ENCODE results near the gene FIZ1.

Gene FIZ1

GRCh38 chr19:55559684-55560083 lies 39.6 kb downstream of the FIZ1 start:
- Histone ChIP-seq H3K4me3 (ENCODE audit: low read length) (no peak overlapping the region), H3K4me1 (ENCODE audit: control insufficient read depth, insufficient read depth, low read length) (no peaks in the 10 kb centered on the region), H3K27ac (ENCODE audit: low read depth, low read length) (no peak overlapping the region), H3K9ac (ENCODE audit: low read length) (no peak overlapping the region), H3K36me3 (ENCODE audit: control insufficient read depth, insufficient read depth, low read length) (no peaks in the 10 kb centered on the region), H3K27me3 (ENCODE audit: control insufficient read depth, insufficient read depth, low read length) (peaks cover 3% of the 10 kb centered on the region)

- H3K4me3 ChIP-seq (ENCODE audit: low read length) = no peak overlapping the region
- no peaks in the 10 kb centered on the region for H3K36me3 ChIP-seq (ENCODE audit: control insufficient read depth, insufficient read depth, low read length)
These were observed 44.6 kb downstream of the FIZ1 start for GRCh38 chr19:55554741-55555152.

GRCh38 chr19:55554302-55554701 lies 45.0 kb downstream of the FIZ1 start:
- no peak overlapping the region for H3K4me3 ChIP-seq (ENCODE audit: low read length)
- H3K9ac ChIP-seq (ENCODE audit: low read length) = no peak overlapping the region
- no peak overlapping the region for H3K27ac ChIP-seq (ENCODE audit: low read depth, low read length)
- H3K36me3 ChIP-seq (ENCODE audit: control insufficient read depth, insufficient read depth, low read length) = no peaks in the 10 kb centered on the region
- H3K4me1 ChIP-seq (ENCODE audit: control insufficient read depth, insufficient read depth, low read length) = no peaks in the 10 kb centered on the region
- no peaks in the 10 kb centered on the region for H3K27me3 ChIP-seq (ENCODE audit: control insufficient read depth, insufficient read depth, low read length)

More at GRCh38 chr19:55554741-55555152, 44.6 kb downstream of the FIZ1 start:
- Histone ChIP-seq H3K4me1 (ENCODE audit: control insufficient read depth, insufficient read depth, low read length) (no peaks in the 10 kb centered on the region), H3K27ac (ENCODE audit: low read depth, low read length) (no peak overlapping the region), H3K9ac (ENCODE audit: low read length) (no peak overlapping the region), H3K27me3 (ENCODE audit: control insufficient read depth, insufficient read depth, low read length) (no peaks in the 10 kb centered on the region)

- no peaks in the 10 kb centered on the region for H3K36me3 ChIP-seq (ENCODE audit: control insufficient read depth, insufficient read depth, low read length)
- no peak overlapping the region for H3K27ac ChIP-seq (ENCODE audit: low read depth, low read length)
- no peaks in the 10 kb centered on the region for H3K27me3 ChIP-seq (ENCODE audit: control insufficient read depth, insufficient read depth, low read length)
- no peak overlapping the region for H3K4me3 ChIP-seq (ENCODE audit: low read length)
- no peaks in the 10 kb centered on the region for H3K4me1 ChIP-seq (ENCODE audit: control insufficient read depth, insufficient read depth, low read length)
- H3K9ac ChIP-seq (ENCODE audit: low read length) = no peak overlapping the region
These were observed 45.8 kb downstream of the FIZ1 start for GRCh38 chr19:55553217-55554182.

GRCh38 chr19:55552620-55553019 lies 46.7 kb downstream of the FIZ1 start:
- Histone ChIP-seq H3K4me3 (ENCODE audit: low read length) (no peak overlapping the region), H3K27ac (ENCODE audit: low read depth, low read length) (no peak overlapping the region), H3K27me3 (ENCODE audit: control insufficient read depth, insufficient read depth, low read length) (no peaks in the 10 kb centered on the region), H3K4me1 (ENCODE audit: control insufficient read depth, insufficient read depth, low read length) (no peaks in the 10 kb centered on the region), H3K9ac (ENCODE audit: low read length) (no peak overlapping the region), H3K36me3 (ENCODE audit: control insufficient read depth, insufficient read depth, low read length) (no peaks in the 10 kb centered on the region)

- no peak overlapping the region for H3K4me3 ChIP-seq (ENCODE audit: low read length)
- H3K27me3 ChIP-seq (ENCODE audit: control insufficient read depth, insufficient read depth, low read length) = no peaks in the 10 kb centered on the region
- no peaks in the 10 kb centered on the region for H3K4me1 ChIP-seq (ENCODE audit: control insufficient read depth, insufficient read depth, low read length)
- no peaks in the 10 kb centered on the region for H3K36me3 ChIP-seq (ENCODE audit: control insufficient read depth, insufficient read depth, low read length)
- no peak overlapping the region for H3K9ac ChIP-seq (ENCODE audit: low read length)
- H3K27ac ChIP-seq (ENCODE audit: low read depth, low read length) = no peak overlapping the region
These were observed 47.1 kb downstream of the FIZ1 start for GRCh38 chr19:55552206-55552605.

- Histone ChIP-seq H3K27me3 (ENCODE audit: control insufficient read depth, insufficient read depth, low read length) (peaks cover 4% of the 10 kb centered on the region), H3K27ac (ENCODE audit: low read depth, low read length) (no peak overlapping the region), H3K9ac (ENCODE audit: low read length) (no peak overlapping the region), H3K36me3 (ENCODE audit: control insufficient read depth, insufficient read depth, low read length) (no peaks in the 10 kb centered on the region), H3K4me1 (ENCODE audit: control insufficient read depth, insufficient read depth, low read length) (no peaks in the 10 kb centered on the region), H3K4me3 (ENCODE audit: low read length) (no peak overlapping the region)
These were observed 49.0 kb downstream of the FIZ1 start for GRCh38 chr19:55550321-55550650.

GRCh38 chr19:55549500-55550320 lies 49.6 kb downstream of the FIZ1 start:
- Histone ChIP-seq H3K27me3 (ENCODE audit: control insufficient read depth, insufficient read depth, low read length) (peaks cover 6% of the 10 kb centered on the region), H3K4me3 (ENCODE audit: low read length) (no peak overlapping the region), H3K4me1 (ENCODE audit: control insufficient read depth, insufficient read depth, low read length) (no peaks in the 10 kb centered on the region), H3K9ac (ENCODE audit: low read length) (no peak overlapping the region), H3K27ac (ENCODE audit: low read depth, low read length) (no peak overlapping the region), H3K36me3 (ENCODE audit: control insufficient read depth, insufficient read depth, low read length) (no peaks in the 10 kb centered on the region)

GRCh38 chr19:55546822-55547614 lies 52.3 kb downstream of the FIZ1 start:
- Histone ChIP-seq H3K27ac (ENCODE audit: low read depth, low read length) (no peak overlapping the region), H3K4me3 (ENCODE audit: low read length) (no peak overlapping the region), H3K9ac (ENCODE audit: low read length) (no peak overlapping the region), H3K4me1 (ENCODE audit: control insufficient read depth, insufficient read depth, low read length) (no peaks in the 10 kb centered on the region), H3K36me3 (ENCODE audit: control insufficient read depth, insufficient read depth, low read length) (no peaks in the 10 kb centered on the region), H3K27me3 (ENCODE audit: control insufficient read depth, insufficient read depth, low read length) (peaks cover 6% of the 10 kb centered on the region)

- peaks cover 6% of the 10 kb centered on the region for H3K27me3 ChIP-seq (ENCODE audit: control insufficient read depth, insufficient read depth, low read length)
- H3K4me3 ChIP-seq (ENCODE audit: low read length) = no peak overlapping the region
- H3K27ac ChIP-seq (ENCODE audit: low read depth, low read length) = no peak overlapping the region
- no peak overlapping the region for H3K9ac ChIP-seq (ENCODE audit: low read length)
- no peaks in the 10 kb centered on the region for H3K4me1 ChIP-seq (ENCODE audit: control insufficient read depth, insufficient read depth, low read length)
- H3K36me3 ChIP-seq (ENCODE audit: control insufficient read depth, insufficient read depth, low read length) = no peaks in the 10 kb centered on the region
These were observed 53.3 kb downstream of the FIZ1 start for GRCh38 chr19:55546011-55546410.

GRCh38 chr19:55545443-55545842 lies 53.9 kb downstream of the FIZ1 start, which contains the start of gene SBK3:
TSS of gene SBK3 (minus strand) at chr19:55545543. CDS start at chr19:55545543, 0 bp downstream.
- Histone ChIP-seq H3K27ac (ENCODE audit: low read depth, low read length) (no peak within 1 kb of the TSS), H3K4me3 (ENCODE audit: low read length) (no peak within 1 kb of the TSS), H3K27me3 (ENCODE audit: control insufficient read depth, insufficient read depth, low read length) (peaks cover 6% of the 10 kb centered on the region), H3K36me3 (ENCODE audit: control insufficient read depth, insufficient read depth, low read length) (no peaks in the 10 kb centered on the region), H3K4me1 (ENCODE audit: control insufficient read depth, insufficient read depth, low read length) (no peaks in the 10 kb centered on the region), H3K9ac (ENCODE audit: low read length) (no peak within 1 kb of the TSS)

Measured in rectal smooth muscle tissue (tissue), 1 donor.